GM12878 (cell line): ENCODE measurements around the gene GSK3A. TPM values are rescaled to one million over a fixed set of nuclear protein-coding genes. Genes with fewer than 3 reads are reported as not detected.

Experiments used
- ATAC-seq: fragments of 200-7000 bp; cut with Tn5 transposase; 3 replicates; pipeline ENCODE4 v1.9.1; 2020; ENCODE audit warnings: mild to moderate bottlenecking, moderate library complexity
- BruUV-seq: library from RNA; stranded (reverse); fragments of 400-500 nt; replicated peaks from 2 replicates; lab custom pipeline; 2021; lab: Mats Ljungman, UMichigan
- CTCF ChIA-PET: fragments of 300-600 bp; sonication (Branson Sonifier 250); formaldehyde crosslinking; extraction: SDS; loops from one replicate; lab custom pipeline; 2021; ENCODE audit warnings: inconsistent platforms; lab: Yijun Ruan, JAX
- POLR2A ChIA-PET: fragments of 350-600 bp; formaldehyde crosslinking; extraction: SDS; loops from one replicate; lab custom pipeline; 2021; ENCODE audit warnings: inconsistent platforms; lab: Charles Lee
- RAD21 ChIA-PET: fragments of 300-600 bp; sonication (Branson Sonifier 250); formaldehyde crosslinking; loops from one replicate; lab custom pipeline; 2023; ENCODE audit warnings: antibody characterized with exemption; ENCODE audit not compliant: unreplicated experiment; lab: Charles Lee
- SMC1A ChIA-PET: fragments of 300-600 bp; sonication (Branson Sonifier 250); formaldehyde crosslinking; loops from one replicate; lab custom pipeline; 2023; ENCODE audit not compliant: unreplicated experiment, uncharacterized antibody; lab: Charles Lee
- DNase-seq: peaks from one replicate; pipeline ENCODE4 v3.0.0-alpha.2; 2011; ENCODE audit warnings: low read depth, low spot score
- FAIRE-seq: peaks from 3 replicates; lab custom pipeline; 2011; peaks lifted over from hg19 to GRCh38; lab: Jason Lieb, UNC
- H2AFZ ChIP-seq: 2 replicates; pipeline ENCODE4 v1.6.0; 2011; ENCODE audit warnings: low read depth, low read length, control low read depth; ENCODE audit not compliant: control insufficient read depth
- H3K27ac ChIP-seq: 2 replicates; pipeline ENCODE4 v1.5.1; 2011; ENCODE audit warnings: control low read depth; ENCODE audit not compliant: control insufficient read depth, insufficient read depth
- H3K27me3 ChIP-seq, 2 experiments: replicated peaks in 1 of 2; 2 replicates each; pipeline versions ENCODE4 v1.6.0 to v1.6.1; 2011; ENCODE audit warnings: low read length in 1 of 2; ENCODE audit not compliant: control insufficient read depth in 2 of 2, insufficient read depth in 2 of 2
- H3K36me3 ChIP-seq, 2 experiments: 2 replicates each; pipeline ENCODE4 v1.5.1; 2011; ENCODE audit warnings: low read length in 1 of 2; ENCODE audit not compliant: control insufficient read depth in 2 of 2, insufficient read depth in 2 of 2
- H3K4me1 ChIP-seq: 2 replicates; pipeline ENCODE4 v1.6.1; 2011; ENCODE audit warnings: mild to moderate bottlenecking, low read length, moderate library complexity, mixed read lengths; ENCODE audit not compliant: control insufficient read depth, insufficient read depth
- H3K4me2 ChIP-seq: 2 replicates; pipeline ENCODE4 v1.6.0; 2011; ENCODE audit warnings: control low read depth; ENCODE audit not compliant: control insufficient read depth, insufficient read depth
- H3K4me3 ChIP-seq: fragments of 200-600 bp; sonication (generic); 2 replicates; pipeline ENCODE4 v1.5.1; 2016
- H3K79me2 ChIP-seq: 2 replicates; pipeline ENCODE4 v1.6.0; 2011; ENCODE audit warnings: low read length; ENCODE audit not compliant: control insufficient read depth, insufficient read depth
- H3K9ac ChIP-seq: 2 replicates; pipeline ENCODE4 v1.8.0; 2011; ENCODE audit warnings: low read length, control low read depth, mixed read lengths; ENCODE audit not compliant: control insufficient read depth, insufficient read depth
- H3K9me3 ChIP-seq: replicated peaks from 3 replicates; pipeline ENCODE4 v1.5.1; 2011; ENCODE audit warnings: mild to moderate bottlenecking, low read length; ENCODE audit not compliant: control insufficient read depth, insufficient read depth
- H4K20me1 ChIP-seq: 2 replicates; pipeline ENCODE4 v1.6.0; 2011; ENCODE audit not compliant: control insufficient read depth, insufficient read depth
- BCL11A ChIP-seq: IDR thresholded peaks from 2 replicates; pipeline ENCODE4 v1.6.1; 2011; ENCODE audit warnings: low read depth, low read length
- DPF2 ChIP-seq: fragments of 450-650 bp; IDR thresholded peaks from 2 replicates; pipeline ENCODE4 v1.6.1; 2017; ENCODE audit warnings: mild to moderate bottlenecking
- FOXM1 ChIP-seq: IDR thresholded peaks from 2 replicates; pipeline ENCODE4 v1.6.1; 2012; ENCODE audit warnings: low read depth, mild to moderate bottlenecking, inconsistent platforms, low read length, moderate library complexity
- HDGF ChIP-seq: fragments of 450-650 bp; IDR thresholded peaks from 2 replicates; pipeline ENCODE4 v1.6.1; 2016; ENCODE audit warnings: antibody characterized with exemption
- NFYB ChIP-seq: IDR thresholded peaks from 2 replicates; pipeline ENCODE4 v1.6.1; 2011; ENCODE audit warnings: low read depth, mild to moderate bottlenecking, low read length, improper control_type of control experiment, moderate library complexity; ENCODE audit not compliant: insufficient read depth
- PAX5 ChIP-seq: IDR thresholded peaks from 2 replicates; pipeline ENCODE4 v1.6.1; 2011; ENCODE audit warnings: low read depth, low read length, borderline replicate concordance
- RCOR1 ChIP-seq: conservative IDR thresholded peaks from 2 replicates; pipeline ENCODE4 v1.6.1; 2012; ENCODE audit warnings: low read depth, low read length, improper control_type of control experiment
- STAT1 ChIP-seq: fragments of 450-650 bp; conservative IDR thresholded peaks from 2 replicates; pipeline ENCODE4 v1.6.1; 2014; ENCODE audit warnings: antibody characterized with exemption, mild to moderate bottlenecking
- SUPT20H ChIP-seq: IDR thresholded peaks from 2 replicates; pipeline ENCODE4 v1.6.1; 2011; ENCODE audit warnings: low read depth, mild to moderate bottlenecking, low read length, moderate library complexity, borderline replicate concordance; ENCODE audit not compliant: control insufficient read depth
- ZNF207 ChIP-seq: fragments of 450-650 bp; IDR thresholded peaks from 2 replicates; pipeline ENCODE4 v1.6.1; 2014; ENCODE audit warnings: antibody characterized with exemption, mild to moderate bottlenecking, borderline replicate concordance
- WGBS: methylation state at CpG from one replicate; pipeline ENCODE4 v1.1.6; 2016; ENCODE audit warnings: low lambda C conversion rate; ENCODE audit not compliant: insufficient replicate concordance, insufficient coverage; ENCODE audit errors: missing lambda C conversion rate; 5-methylcytosine and 5-hydroxymethylcytosine counted together
- in situ Hi-C: fragments of 300-500 bp; cut with MboI; formaldehyde crosslinking; loops from 9 replicates; pipeline ENCODE4 v1.14.3; 2018; ENCODE audit warnings: mixed read lengths
- intact Hi-C: fragments of 100-400 bp; cut with micrococcal nuclease; formaldehyde crosslinking; loops from one replicate; pipeline ENCODE4 v1.14.2; 2022; ENCODE audit not compliant: unreplicated experiment
- polyA plus RNA-seq, 11 experiments: library from polyadenylated mRNA; depleted of rRNA in 4 of 11; unstranded in 6 of 11; stranded (reverse) in 5 of 11; fragments of >200 nt; fragmentation: Nextera tagmentation in 4 of 11; fragmentation: Illumina TruSeq in 1 of 11; extraction: Ambion mirVana in 4 of 11; extraction: Trizol in 1 of 11; gene quantifications; 1 replicate in 1 of 11; 2 replicates in 10 of 11; pipeline versions ENCODE4 v1.2.1 to v1.2.3, GENCODE V29; 2011 to 2016; ENCODE audit warnings: inconsistent platforms in 2 of 11, missing spikeins in 2 of 11, low read depth in 1 of 11
- total RNA-seq, 4 experiments: library from RNA; depleted of rRNA in 3 of 4; stranded (reverse); fragments of >200 nt in 3 of 4; fragmentation: Illumina TruSeq in 1 of 4; extraction: Trizol in 1 of 4; gene quantifications; 2 replicates each; pipeline versions ENCODE4 v1.2.1 to v1.2.3, GENCODE V29; 2013 to 2021
- TF ChIP-seq, protein P1 (sequence below): fragments of 450-650 bp; formaldehyde crosslinking; IDR thresholded peaks from 2 replicates; pipeline ENCODE4 v1.5.0; 2022; ENCODE audit warnings: mild to moderate bottlenecking, missing genetic modification characterization
- TF ChIP-seq, protein P2 (sequence below): IDR thresholded peaks from 2 replicates; pipeline ENCODE4 v1.6.1; 2012; ENCODE audit warnings: mild to moderate bottlenecking, low read depth, low read length
- TF ChIP-seq, protein P3 (sequence below): fragments of 450-650 bp; IDR thresholded peaks from 2 replicates; pipeline ENCODE4 v1.6.1; 2017; ENCODE audit warnings: mild to moderate bottlenecking

Gene GSK3A
- total and polyA plus RNA-seq, 10 of the 15 experiments (the other 5 are each of a cell fraction or from before 2014, with no cell fraction given): 1.00 to 47.9 (median 15.2) TPM

DNA sequence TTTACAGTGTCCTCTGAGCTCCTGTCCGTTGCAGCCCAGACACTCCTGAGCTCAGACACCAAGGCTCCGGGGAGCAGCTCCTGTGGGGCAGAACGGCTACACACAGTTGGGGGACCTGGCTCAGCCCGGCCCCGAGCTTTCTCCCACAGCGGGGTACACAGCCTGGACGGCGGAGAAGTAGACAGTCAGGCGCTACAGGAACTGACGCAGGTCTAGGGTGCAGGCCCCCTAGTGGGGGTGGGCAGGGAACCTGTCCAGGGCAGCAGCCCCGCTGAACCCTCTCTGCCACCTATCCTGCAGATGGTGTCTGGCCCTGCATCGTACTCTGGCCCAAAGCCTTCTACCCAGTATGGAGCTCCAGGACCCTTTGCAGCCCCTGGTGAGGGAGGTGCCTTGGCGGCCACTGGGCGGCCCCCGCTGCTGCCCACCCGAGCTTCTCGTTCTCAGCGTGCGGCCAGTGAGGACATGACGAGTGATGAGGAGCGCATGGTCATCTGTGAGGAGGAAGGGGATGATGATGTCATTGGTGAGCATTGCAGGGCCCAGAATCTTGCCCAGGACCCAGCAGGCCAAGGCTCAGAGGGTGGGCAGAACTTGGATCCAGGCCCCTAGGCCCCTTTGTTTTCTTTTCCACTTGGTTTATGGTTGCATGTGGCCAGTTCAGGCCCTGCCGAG is 46.6 kb upstream of the GSK3A start (continued):
- TF ChIP-seq, protein P1, sequence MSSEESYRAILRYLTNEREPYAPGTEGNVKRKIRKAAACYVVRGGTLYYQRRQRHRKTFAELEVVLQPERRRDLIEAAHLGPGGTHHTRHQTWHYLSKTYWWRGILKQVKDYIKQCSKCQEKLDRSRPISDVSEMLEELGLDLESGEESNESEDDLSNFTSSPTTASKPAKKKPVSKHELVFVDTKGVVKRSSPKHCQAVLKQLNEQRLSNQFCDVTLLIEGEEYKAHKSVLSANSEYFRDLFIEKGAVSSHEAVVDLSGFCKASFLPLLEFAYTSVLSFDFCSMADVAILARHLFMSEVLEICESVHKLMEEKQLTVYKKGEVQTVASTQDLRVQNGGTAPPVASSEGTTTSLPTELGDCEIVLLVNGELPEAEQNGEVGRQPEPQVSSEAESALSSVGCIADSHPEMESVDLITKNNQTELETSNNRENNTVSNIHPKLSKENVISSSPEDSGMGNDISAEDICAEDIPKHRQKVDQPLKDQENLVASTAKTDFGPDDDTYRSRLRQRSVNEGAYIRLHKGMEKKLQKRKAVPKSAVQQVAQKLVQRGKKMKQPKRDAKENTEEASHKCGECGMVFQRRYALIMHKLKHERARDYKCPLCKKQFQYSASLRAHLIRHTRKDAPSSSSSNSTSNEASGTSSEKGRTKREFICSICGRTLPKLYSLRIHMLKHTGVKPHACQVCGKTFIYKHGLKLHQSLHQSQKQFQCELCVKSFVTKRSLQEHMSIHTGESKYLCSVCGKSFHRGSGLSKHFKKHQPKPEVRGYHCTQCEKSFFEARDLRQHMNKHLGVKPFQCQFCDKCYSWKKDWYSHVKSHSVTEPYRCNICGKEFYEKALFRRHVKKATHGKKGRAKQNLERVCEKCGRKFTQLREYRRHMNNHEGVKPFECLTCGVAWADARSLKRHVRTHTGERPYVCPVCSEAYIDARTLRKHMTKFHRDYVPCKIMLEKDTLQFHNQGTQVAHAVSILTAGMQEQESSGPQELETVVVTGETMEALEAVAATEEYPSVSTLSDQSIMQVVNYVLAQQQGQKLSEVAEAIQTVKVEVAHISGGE: no peak
- no peak for TF ChIP-seq NFYB
- no peak for TF ChIP-seq FOXM1
- no peak for TF ChIP-seq SUPT20H

DNA sequence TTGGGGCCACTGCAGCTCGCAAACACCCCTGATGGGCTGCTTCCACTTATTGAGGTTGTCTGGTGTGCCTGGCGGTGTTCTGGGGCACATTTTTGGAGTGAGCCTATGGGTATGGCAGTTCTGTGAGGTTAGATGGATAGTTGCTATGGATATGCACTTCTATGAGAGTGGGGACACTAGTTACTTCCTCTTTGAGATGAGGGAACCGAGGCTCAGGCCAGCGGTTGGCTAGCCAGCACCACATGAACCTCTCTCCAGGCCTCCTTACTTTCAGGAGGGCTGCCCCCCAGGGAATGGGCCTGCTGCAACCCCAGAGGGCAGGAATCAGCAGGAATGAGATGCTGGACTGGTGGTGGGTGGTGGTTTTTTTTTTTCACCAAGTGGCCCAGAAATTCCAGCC is 46.0 kb upstream of the GSK3A start:
- CTCF ChIA-PET: interaction anchor here (0.6 to 1.7 kb wide), 2 partner anchors 47 to 103 kb away, joined by 3 to 4 read pairs; no protein-coding TSS in a partner anchor
- Histone ChIP-seq H3K79me2 (peaks cover 19% of the 10 kb centered on the region), H3K36me3 (peaks cover 22 to 31% of the 10 kb centered on the region in 2 experiments), H3K9ac (no peak overlapping the region), H2AFZ (no peak overlapping the region), H3K27me3 (no peaks in the 10 kb centered on the region), H3K27ac (no peak overlapping the region), H3K4me1 (peaks cover 16% of the 10 kb centered on the region), H3K4me2 (no peak overlapping the region), H4K20me1 (no peaks in the 10 kb centered on the region; the same call in 1 of the 2 replicates), H3K9me3 (no peaks in the 10 kb centered on the region), H3K4me3 (no peak overlapping the region)
- FAIRE-seq (no peak), DNase-seq (no peak), ATAC-seq (no peak)
- 85% methylated on average over 4 of the region's 4 CpGs for WGBS
- intact Hi-C loops (no loop called here), in situ Hi-C loops (no loop called here)
- RAD21 ChIA-PET: no interaction called here
- BruUV-seq: no TSS peak
- POLR2A ChIA-PET: interaction anchor here (0.7 kb wide), 1 partner anchor 252 kb away, joined by 3 read pairs; no protein-coding TSS in a partner anchor
- SMC1A ChIA-PET: no interaction called here
- TF ChIP-seq DPF2 (no peak), ZNF207 (no peak), STAT1 (no peak), FOXM1 (no peak), PAX5 (no peak), RCOR1 (no peak), BCL11A (no peak), HDGF (no peak)
- TF ChIP-seq, protein P2, sequence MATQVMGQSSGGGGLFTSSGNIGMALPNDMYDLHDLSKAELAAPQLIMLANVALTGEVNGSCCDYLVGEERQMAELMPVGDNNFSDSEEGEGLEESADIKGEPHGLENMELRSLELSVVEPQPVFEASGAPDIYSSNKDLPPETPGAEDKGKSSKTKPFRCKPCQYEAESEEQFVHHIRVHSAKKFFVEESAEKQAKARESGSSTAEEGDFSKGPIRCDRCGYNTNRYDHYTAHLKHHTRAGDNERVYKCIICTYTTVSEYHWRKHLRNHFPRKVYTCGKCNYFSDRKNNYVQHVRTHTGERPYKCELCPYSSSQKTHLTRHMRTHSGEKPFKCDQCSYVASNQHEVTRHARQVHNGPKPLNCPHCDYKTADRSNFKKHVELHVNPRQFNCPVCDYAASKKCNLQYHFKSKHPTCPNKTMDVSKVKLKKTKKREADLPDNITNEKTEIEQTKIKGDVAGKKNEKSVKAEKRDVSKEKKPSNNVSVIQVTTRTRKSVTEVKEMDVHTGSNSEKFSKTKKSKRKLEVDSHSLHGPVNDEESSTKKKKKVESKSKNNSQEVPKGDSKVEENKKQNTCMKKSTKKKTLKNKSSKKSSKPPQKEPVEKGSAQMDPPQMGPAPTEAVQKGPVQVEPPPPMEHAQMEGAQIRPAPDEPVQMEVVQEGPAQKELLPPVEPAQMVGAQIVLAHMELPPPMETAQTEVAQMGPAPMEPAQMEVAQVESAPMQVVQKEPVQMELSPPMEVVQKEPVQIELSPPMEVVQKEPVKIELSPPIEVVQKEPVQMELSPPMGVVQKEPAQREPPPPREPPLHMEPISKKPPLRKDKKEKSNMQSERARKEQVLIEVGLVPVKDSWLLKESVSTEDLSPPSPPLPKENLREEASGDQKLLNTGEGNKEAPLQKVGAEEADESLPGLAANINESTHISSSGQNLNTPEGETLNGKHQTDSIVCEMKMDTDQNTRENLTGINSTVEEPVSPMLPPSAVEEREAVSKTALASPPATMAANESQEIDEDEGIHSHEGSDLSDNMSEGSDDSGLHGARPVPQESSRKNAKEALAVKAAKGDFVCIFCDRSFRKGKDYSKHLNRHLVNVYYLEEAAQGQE: no peak
- TF ChIP-seq, protein P3, sequence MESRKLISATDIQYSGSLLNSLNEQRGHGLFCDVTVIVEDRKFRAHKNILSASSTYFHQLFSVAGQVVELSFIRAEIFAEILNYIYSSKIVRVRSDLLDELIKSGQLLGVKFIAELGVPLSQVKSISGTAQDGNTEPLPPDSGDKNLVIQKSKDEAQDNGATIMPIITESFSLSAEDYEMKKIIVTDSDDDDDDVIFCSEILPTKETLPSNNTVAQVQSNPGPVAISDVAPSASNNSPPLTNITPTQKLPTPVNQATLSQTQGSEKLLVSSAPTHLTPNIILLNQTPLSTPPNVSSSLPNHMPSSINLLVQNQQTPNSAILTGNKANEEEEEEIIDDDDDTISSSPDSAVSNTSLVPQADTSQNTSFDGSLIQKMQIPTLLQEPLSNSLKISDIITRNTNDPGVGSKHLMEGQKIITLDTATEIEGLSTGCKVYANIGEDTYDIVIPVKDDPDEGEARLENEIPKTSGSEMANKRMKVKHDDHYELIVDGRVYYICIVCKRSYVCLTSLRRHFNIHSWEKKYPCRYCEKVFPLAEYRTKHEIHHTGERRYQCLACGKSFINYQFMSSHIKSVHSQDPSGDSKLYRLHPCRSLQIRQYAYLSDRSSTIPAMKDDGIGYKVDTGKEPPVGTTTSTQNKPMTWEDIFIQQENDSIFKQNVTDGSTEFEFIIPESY: no peak
